SK-N-MC (cell line): ENCODE data around the gene KCNJ10.

Experiments
- DNase-seq: peaks from one replicate; pipeline ENCODE4 v3.0.0-alpha.2; 2011; ENCODE audit warnings: low read depth, low spot score
- H3K27ac ChIP-seq: fragments of 200-600 bp; sonication (generic); 2 replicates; pipeline ENCODE4 v1.5.1; 2016; ENCODE audit warnings: mixed run types
- H3K36me3 ChIP-seq: fragments of 200-600 bp; sonication (generic); 2 replicates; pipeline ENCODE4 v1.6.1; 2017; ENCODE audit warnings: antibody characterized with exemption, low read length, mixed read lengths; ENCODE audit not compliant: insufficient read depth
- H3K4me3 ChIP-seq: fragments of 200-600 bp; sonication (generic); 2 replicates; pipeline ENCODE4 v1.5.1; 2016
- H3K9ac ChIP-seq: fragments of 200-600 bp; sonication (generic); 2 replicates; pipeline ENCODE4 v1.8.0; 2017; ENCODE audit warnings: mixed run types, mixed read lengths; ENCODE audit not compliant: insufficient read length
- H3K9me3 ChIP-seq: fragments of 200-600 bp; sonication (generic); 2 replicates; pipeline ENCODE4 v1.6.1; 2017; ENCODE audit warnings: low read depth, mild to moderate bottlenecking, antibody characterized with exemption, low read length, moderate library complexity, mixed read lengths
- EZH2 ChIP-seq: fragments of 200-600 bp; sonication (generic); IDR thresholded peaks from one replicate; pipeline ENCODE4 v1.6.1; 2017; ENCODE audit warnings: antibody characterized with exemption
- FOXP2 ChIP-seq: optimal IDR thresholded peaks from 2 replicates; pipeline ENCODE3; 2011; ENCODE audit warnings: mild to moderate bottlenecking, moderate library complexity; ENCODE audit not compliant: insufficient read depth; ENCODE audit errors: extremely low read length, control extremely low read depth
- POLR2AphosphoS5 ChIP-seq: IDR thresholded peaks from 2 replicates; pipeline ENCODE4 v1.6.1; 2012; ENCODE audit warnings: mild to moderate bottlenecking, low read depth, low read length, borderline replicate concordance

KCNJ10 gene

DNA sequence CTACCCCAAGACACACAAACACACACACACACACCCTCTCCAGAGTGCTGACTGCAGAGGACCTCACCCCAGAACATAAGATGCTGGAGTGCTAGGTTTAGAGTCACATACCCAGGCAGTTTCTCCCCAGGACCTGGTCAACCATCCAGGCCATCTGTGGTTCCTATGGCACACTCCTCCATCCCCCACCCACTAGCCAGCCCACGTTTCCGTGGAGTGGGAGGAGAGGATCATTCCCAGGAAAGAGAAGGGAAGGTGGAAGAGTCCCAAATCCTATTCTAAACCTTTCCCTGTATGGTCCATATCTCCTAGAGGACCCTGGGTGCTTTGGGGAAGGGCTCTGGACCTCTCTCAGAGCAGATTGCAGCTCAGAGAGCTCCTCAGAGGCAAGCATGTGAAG lies 12.5 kb upstream of the KCNJ10 start:
- Histone ChIP-seq H3K4me3 (no peak overlapping the region), H3K36me3 (no peaks in the 10 kb centered on the region), H3K9me3 (no peaks in the 10 kb centered on the region), H3K9ac (no peak overlapping the region), H3K27ac (no peak overlapping the region)
- no peak for DNase-seq
- TF ChIP-seq POLR2AphosphoS5, result no peak
- no peak for TF ChIP-seq EZH2
- TF ChIP-seq FOXP2, result no peak

DNA sequence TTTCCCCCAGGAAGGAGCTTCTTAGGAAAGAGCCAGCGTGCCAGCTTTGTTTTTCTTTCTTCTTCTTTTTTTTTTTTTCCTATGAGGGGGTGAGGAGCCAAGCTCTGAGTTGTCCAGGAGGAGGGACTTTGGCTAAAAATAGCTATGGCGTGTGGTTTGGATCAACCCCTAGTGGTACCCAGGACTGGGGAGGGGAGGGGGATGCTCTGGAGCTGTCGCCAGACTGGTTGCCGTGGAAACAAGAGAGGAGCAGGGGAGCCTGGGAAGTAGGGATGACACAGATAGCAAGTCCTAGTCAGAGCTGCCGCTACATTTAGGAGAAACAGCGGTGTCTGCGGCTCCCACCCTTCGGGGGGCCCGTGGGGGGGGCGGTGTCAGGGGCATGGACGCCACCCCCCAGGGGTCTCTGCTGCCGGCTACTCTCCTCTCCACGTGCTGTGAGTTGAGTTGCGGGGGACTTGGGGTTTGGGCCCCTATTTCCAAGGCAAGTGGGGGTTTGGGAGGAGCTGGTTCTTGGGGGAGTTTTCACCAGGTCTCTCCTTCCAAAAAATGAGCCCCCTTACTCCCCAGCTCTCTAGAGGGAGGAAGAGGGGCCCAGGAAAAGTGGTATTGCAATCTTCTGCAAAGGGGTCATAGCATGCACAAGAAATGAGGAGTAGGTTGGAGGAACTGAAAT lies 11.4 kb upstream of the KCNJ10 start, which contains the start of gene KCNJ9:
Gene KCNJ9 (plus strand): TSS at position 278 of the 676 bp plus-strand sequence. CDS start 2,493 bp downstream, outside the sequence.
- no peak for TF ChIP-seq EZH2
- TF ChIP-seq FOXP2, result no peak
- TF ChIP-seq POLR2AphosphoS5, result no peak
- H3K27ac ChIP-seq, result no peak within 1 kb of the TSS
- DNase-seq, result no peak

DNA sequence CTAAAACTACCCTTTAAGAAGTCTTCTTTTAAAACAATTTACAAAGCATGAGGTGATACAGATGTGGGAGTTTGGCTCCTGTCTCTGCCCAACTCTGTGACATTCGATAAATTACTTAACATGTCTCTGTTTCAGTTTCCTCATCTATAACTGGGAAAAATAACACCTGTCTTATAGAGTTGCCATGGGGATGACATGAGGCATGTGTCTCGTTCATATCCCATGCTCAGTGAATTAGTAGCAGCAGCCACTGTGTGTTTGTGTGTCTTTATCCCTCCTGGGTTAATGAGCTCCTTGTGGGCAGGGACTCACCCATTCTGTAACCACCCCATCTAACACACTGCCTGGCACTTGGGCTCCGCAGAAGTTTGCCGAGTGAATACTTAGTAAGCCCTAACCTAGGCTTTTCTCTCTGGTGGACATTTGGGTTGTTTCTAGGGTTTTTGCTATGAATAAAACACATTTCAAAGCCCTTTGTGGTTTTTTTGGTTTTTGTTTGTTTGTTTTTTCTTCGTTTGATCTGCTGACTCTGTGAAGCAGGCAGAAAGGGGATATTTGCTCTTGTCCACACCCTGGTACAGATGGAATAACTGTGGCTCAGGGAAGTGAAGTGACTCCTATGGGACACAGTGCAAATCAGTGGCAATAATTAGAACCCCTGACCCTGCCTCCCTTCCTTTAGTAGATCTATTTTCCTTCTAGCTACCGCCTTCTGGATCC lies 10.6 kb upstream of the KCNJ10 start:
- H3K9me3 ChIP-seq, result no peaks in the 10 kb centered on the region
- H3K9ac ChIP-seq, result no peak overlapping the region
- H3K4me3 ChIP-seq, result no peak overlapping the region
- no peaks in the 10 kb centered on the region for H3K36me3 ChIP-seq
- no peak overlapping the region for H3K27ac ChIP-seq
- TF ChIP-seq FOXP2 (no peak), POLR2AphosphoS5 (no peak), EZH2 (no peak)
- DNase-seq, result no peak

More for the DNA sequence above, 11.4 kb upstream of the KCNJ10 start, which contains the start of gene KCNJ9:
- H3K9ac ChIP-seq, result no peak within 1 kb of the TSS
- H3K4me3 ChIP-seq, result no peak within 1 kb of the TSS
- no peaks in the 10 kb centered on the region for H3K36me3 ChIP-seq
- no peaks in the 10 kb centered on the region for H3K9me3 ChIP-seq

DNA sequence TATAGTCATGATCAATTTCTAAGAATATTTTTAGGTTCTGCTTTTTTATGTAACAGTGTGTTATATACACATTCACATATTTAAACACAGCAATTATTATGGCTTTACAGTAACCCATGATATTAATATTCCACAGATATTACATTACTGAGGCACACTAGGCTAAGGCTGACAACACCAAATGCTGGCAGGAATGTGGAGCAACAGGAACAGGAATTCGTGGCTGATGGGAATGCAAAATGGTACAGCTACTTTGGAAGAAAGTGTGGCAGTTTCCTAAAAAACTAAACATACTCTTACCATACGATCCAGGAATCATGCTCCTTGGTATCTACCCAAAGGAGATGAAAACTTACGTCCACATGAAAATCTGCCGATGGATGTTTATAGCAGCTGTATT lies 9.5 kb upstream of the KCNJ10 start:
- no peak for DNase-seq

DNA sequence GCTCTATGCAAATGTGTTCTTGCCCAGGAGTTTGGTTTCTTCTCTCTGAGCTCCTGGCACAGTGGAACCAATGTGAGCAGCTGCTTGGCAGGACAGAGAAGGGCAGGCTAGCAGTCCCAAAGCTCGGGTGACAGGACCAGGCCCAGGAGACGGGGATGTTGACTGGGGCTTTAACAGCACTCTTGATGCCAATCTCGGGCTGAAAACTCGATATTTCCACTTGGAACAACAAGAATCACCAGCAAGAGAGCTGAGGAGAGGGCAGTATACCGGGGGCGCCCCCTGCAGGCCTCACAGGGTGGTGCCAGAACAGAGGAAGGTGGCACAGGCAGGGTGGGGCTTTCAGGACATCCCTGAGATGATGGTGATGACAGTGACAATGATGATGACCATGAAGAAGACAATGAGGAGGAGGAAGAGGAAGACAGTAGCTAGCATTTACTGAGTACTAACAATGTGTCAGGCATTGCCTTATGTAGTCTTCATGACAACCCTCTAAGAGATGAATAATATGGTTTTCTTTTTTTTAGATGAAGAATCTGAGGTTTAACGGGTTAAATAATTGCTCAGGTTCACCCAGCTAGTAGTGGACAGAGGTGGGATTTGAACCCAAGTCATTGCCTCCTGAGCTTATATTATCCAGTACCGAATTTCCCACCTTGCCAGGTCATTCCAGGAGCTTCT lies 8.7 kb upstream of the KCNJ10 start:
- TF ChIP-seq FOXP2 (no peak), EZH2 (no peak), POLR2AphosphoS5 (no peak)
- Histone ChIP-seq H3K27ac (no peak overlapping the region), H3K36me3 (no peaks in the 10 kb centered on the region), H3K9ac (no peak overlapping the region), H3K9me3 (no peaks in the 10 kb centered on the region), H3K4me3 (no peak overlapping the region)
- DNase-seq, result no peak

More for the DNA sequence above, 9.5 kb upstream of the KCNJ10 start:
- no peaks in the 10 kb centered on the region for H3K36me3 ChIP-seq
- TF ChIP-seq EZH2 (no peak), POLR2AphosphoS5 (no peak), FOXP2 (no peak)
- H3K9ac ChIP-seq, result no peak overlapping the region
- H3K9me3 ChIP-seq, result no peaks in the 10 kb centered on the region
- H3K27ac ChIP-seq, result no peak overlapping the region
- H3K4me3 ChIP-seq, result no peak overlapping the region

DNA sequence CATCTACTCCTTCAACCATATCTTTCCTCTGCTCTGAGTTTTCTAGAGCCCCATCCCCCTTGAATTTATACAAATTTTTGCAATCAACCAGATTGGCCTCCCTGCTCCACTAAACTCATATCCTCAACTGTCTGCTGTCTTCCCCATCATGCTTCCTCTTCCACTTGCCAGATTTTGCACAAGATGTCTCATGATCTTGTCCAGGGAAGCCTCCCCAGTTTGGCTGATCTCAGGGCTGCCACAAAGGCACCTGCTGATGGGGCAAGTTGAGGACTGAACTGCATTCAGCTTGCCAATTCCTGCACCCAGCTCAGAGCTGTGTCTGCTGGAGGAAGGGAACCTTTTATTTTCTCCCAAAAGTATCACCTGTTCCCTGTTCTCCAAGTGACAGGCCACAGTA lies 7.5 kb upstream of the KCNJ10 start:
- Histone ChIP-seq H3K9me3 (no peaks in the 10 kb centered on the region), H3K27ac (no peak overlapping the region), H3K4me3 (no peak overlapping the region), H3K9ac (no peak overlapping the region), H3K36me3 (no peaks in the 10 kb centered on the region)
- TF ChIP-seq FOXP2 (no peak), POLR2AphosphoS5 (no peak), EZH2 (no peak)
- DNase-seq, result no peak

DNA sequence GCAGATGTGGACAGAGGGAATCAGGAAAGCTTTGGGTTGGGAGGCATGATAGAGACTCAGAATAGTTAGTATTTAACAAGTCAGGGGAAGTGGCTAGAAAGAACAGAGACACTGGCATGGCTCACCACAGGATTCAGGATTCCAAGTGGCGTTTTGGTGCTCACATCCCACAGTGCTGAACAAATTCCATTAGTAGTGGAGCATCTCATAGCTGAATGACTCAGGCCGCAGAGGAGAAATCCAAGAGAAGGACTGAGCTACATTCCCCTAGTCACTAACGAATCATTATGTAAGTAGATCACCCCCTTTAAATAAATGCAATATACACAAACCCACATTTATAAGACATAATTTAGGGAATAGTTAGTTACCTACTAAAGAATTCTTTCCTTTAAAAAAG lies 6.3 kb upstream of the KCNJ10 start:
- Histone ChIP-seq H3K36me3 (no peaks in the 10 kb centered on the region), H3K9ac (no peak overlapping the region), H3K9me3 (no peaks in the 10 kb centered on the region), H3K4me3 (no peak overlapping the region), H3K27ac (no peak overlapping the region)
- DNase-seq, result no peak
- TF ChIP-seq EZH2 (no peak), POLR2AphosphoS5 (no peak), FOXP2 (no peak)

DNA sequence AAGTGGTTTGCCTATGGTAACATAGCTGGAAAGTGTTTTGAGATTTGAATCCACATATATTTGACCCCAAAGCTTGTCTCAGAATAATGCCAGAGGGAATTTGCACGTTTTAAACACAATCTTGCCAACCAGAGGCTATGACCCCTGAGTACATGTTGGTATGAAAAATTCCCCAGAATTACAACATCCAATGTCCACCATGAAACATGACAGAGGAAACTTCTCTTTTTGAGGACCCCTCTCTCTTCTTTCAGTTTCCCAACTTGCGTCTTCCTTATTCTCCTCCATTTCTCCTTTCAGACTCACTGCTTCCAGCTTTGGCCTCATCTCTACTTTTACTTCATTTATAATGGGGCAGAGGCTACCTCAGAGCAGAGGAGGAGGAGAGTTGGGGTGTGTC lies 5.9 kb upstream of the KCNJ10 start:
- TF ChIP-seq POLR2AphosphoS5 (no peak), EZH2 (no peak), FOXP2 (no peak)
- no peaks in the 10 kb centered on the region for H3K9me3 ChIP-seq
- H3K36me3 ChIP-seq, result no peaks in the 10 kb centered on the region
- H3K9ac ChIP-seq, result no peak overlapping the region
- no peak overlapping the region for H3K4me3 ChIP-seq
- H3K27ac ChIP-seq, result no peak overlapping the region
- no peak for DNase-seq
